Stromal cell of bone marrow (primary cell): ENCODE measurements around the gene ZNF205.
A peak's percentile ranks its signal among the peaks of the same experiment; 100 is the strongest.

Experiments used
- DNase-seq: peaks from one replicate; pipeline ENCODE4 v3.0.0-alpha.2; 2012; ENCODE audit warnings: low read depth

The ZNF205 gene

GRCh38 chr16:3101841-3102470 is 10.4 kb upstream of the ZNF205 start:
- DNase-seq = no peak

- peak; percentile 67 for DNase-seq
These were observed 6.0 kb upstream of the ZNF205 start for GRCh38 chr16:3106205-3106928.

GRCh38 chr16:3112881-3113574 is 642 bp downstream of the ZNF205 start:
- no peak for DNase-seq

GRCh38 chr16:3113765-3114479 is 1.5 kb downstream of the ZNF205 start:
- DNase-seq = no peak

- no peak for DNase-seq
These were observed 2.6 kb downstream of the ZNF205 start for GRCh38 chr16:3115003-3115402.

GRCh38 chr16:3115561-3115960 is 3.2 kb downstream of the ZNF205 start:
- DNase-seq = no peak

GRCh38 chr16:3118204-3118790 is 5.9 kb downstream of the ZNF205 start:
- no peak for DNase-seq

- DNase-seq = no peak
These were observed 6.5 kb downstream of the ZNF205 start for GRCh38 chr16:3118846-3119245.

- DNase-seq = no peak
These were observed 6.9 kb downstream of the ZNF205 start for GRCh38 chr16:3119286-3119685.

GRCh38 chr16:3119701-3120408 is 7.5 kb downstream of the ZNF205 start:
- no peak for DNase-seq

- DNase-seq = no peak
These were observed 8.0 kb downstream of the ZNF205 start for GRCh38 chr16:3120435-3120834.

- no peak for DNase-seq
These were observed 9.6 kb downstream of the ZNF205 start for GRCh38 chr16:3121851-3122467.

GRCh38 chr16:3122926-3123570 is 10.7 kb downstream of the ZNF205 start:
- no peak for DNase-seq

- DNase-seq = peak; percentile 90
These were observed 11.8 kb downstream of the ZNF205 start for GRCh38 chr16:3123986-3124886.

- no peak for DNase-seq
These were observed 15.4 kb downstream of the ZNF205 start for GRCh38 chr16:3127745-3128144.

GRCh38 chr16:3129137-3130131 is 17.0 kb downstream of the ZNF205 start:
- DNase-seq = peak; percentile 78

GRCh38 chr16:3131755-3132377 is 19.5 kb downstream of the ZNF205 start:
- no peak for DNase-seq

GRCh38 chr16:3133844-3134243 is 21.5 kb downstream of the ZNF205 start:
- DNase-seq = no peak
